NB4 (cell line): ENCODE measurements around the gene SERPINB12.

ENCODE experiments used
- DNase-seq: peaks from one replicate; pipeline ENCODE4 v3.0.0; 2010; ENCODE audit warnings: low read depth
- H3K4me3 ChIP-seq: one replicate; pipeline ENCODE4 v1.5.1; 2011; ENCODE audit warnings: mild to moderate bottlenecking, low read depth, low read length, moderate library complexity
- MYC ChIP-seq: IDR thresholded peaks from 2 replicates; pipeline ENCODE4 v1.6.1; 2011; ENCODE audit warnings: low read depth, low read length
- POLR2A ChIP-seq: IDR thresholded peaks from 2 replicates; pipeline ENCODE4 v1.6.1; 2011; ENCODE audit warnings: mild to moderate bottlenecking; ENCODE audit not compliant: insufficient read length; ENCODE audit errors: extremely low read depth
- TF ChIP-seq, protein P1 (sequence below): IDR thresholded peaks from one replicate; pipeline ENCODE4 v1.5.1; 2012; ENCODE audit warnings: low read depth, low read length
- TF ChIP-seq, protein P2 (sequence below): IDR thresholded peaks from 2 replicates; pipeline ENCODE4 v1.6.1; 2011; ENCODE audit warnings: low read depth, low read length

The SERPINB12 gene

DNA sequence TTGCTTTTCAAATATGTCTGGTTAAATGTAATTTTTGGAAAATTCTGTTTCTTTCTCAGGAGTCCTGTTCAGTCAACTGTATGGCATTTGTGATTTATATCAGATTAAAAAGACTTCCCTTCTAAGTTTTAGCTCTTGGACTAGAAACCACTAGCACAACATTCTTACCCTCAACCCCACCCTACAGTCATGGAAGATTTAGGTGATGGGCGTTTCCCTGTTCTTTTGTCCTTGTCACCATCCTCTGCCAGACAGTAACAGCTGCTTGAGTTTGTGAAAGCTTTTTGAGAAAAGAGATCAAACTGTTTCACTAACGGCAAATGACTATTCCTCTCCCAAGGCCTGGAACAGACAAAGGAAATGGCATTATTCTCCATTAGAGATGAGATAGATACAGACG lies 33.6 kb upstream of the SERPINB12 start:
- no peak overlapping the region for H3K4me3 ChIP-seq
- DNase-seq: no peak
- TF ChIP-seq POLR2A (no peak), MYC (no peak)
- TF ChIP-seq, protein P1, sequence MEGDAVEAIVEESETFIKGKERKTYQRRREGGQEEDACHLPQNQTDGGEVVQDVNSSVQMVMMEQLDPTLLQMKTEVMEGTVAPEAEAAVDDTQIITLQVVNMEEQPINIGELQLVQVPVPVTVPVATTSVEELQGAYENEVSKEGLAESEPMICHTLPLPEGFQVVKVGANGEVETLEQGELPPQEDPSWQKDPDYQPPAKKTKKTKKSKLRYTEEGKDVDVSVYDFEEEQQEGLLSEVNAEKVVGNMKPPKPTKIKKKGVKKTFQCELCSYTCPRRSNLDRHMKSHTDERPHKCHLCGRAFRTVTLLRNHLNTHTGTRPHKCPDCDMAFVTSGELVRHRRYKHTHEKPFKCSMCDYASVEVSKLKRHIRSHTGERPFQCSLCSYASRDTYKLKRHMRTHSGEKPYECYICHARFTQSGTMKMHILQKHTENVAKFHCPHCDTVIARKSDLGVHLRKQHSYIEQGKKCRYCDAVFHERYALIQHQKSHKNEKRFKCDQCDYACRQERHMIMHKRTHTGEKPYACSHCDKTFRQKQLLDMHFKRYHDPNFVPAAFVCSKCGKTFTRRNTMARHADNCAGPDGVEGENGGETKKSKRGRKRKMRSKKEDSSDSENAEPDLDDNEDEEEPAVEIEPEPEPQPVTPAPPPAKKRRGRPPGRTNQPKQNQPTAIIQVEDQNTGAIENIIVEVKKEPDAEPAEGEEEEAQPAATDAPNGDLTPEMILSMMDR: no peak
- TF ChIP-seq, protein P2, sequence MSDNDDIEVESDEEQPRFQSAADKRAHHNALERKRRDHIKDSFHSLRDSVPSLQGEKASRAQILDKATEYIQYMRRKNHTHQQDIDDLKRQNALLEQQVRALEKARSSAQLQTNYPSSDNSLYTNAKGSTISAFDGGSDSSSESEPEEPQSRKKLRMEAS: no peak

DNA sequence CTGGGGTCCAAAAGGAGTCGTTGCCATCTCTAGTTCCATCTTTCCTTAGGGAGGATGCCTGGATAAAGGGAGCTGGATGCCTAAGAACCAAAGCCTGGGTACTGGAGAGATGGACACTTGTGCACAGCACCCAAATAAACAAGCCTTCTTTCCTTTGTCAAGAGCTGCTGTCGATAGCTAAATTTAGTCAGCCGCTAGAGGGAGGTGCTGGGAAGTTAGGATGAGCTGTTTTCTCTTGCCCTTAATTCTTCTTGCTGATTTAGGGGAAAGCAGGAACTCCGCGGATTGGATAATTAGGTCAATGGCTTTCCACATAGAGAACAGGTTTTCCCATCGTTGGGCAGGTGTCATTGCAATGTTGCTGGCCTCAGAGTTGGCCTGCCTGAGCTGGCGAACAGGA lies 30.9 kb upstream of the SERPINB12 start:
- TF ChIP-seq MYC: no peak
- TF ChIP-seq, protein P2: no peak
- TF ChIP-seq POLR2A: no peak
- TF ChIP-seq, protein P1: no peak
- DNase-seq: no peak
- no peak overlapping the region for H3K4me3 ChIP-seq

DNA sequence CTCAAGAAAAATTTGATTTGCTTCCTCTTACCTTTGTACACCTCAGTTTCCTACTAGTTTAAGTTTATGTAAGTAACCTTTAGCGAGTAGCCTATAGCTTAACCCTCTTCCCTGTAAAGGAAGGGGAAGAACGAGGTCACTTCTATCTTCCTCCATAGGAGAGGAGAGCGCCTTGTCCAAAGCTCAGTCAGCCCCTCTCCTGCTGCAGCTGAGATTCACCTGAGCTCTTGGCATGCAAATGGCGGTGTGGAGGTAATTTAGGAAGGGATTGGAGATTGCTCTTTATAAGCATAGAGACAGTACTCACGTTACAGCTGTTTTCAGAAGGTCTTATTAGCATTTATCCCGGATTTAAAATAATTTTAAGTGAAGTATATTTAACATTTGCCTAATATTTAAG lies 27.8 kb upstream of the SERPINB12 start:
- no peak overlapping the region for H3K4me3 ChIP-seq
- no peak for TF ChIP-seq POLR2A
- TF ChIP-seq, protein P2: no peak
- no peak for TF ChIP-seq MYC
- no peak for DNase-seq

DNA sequence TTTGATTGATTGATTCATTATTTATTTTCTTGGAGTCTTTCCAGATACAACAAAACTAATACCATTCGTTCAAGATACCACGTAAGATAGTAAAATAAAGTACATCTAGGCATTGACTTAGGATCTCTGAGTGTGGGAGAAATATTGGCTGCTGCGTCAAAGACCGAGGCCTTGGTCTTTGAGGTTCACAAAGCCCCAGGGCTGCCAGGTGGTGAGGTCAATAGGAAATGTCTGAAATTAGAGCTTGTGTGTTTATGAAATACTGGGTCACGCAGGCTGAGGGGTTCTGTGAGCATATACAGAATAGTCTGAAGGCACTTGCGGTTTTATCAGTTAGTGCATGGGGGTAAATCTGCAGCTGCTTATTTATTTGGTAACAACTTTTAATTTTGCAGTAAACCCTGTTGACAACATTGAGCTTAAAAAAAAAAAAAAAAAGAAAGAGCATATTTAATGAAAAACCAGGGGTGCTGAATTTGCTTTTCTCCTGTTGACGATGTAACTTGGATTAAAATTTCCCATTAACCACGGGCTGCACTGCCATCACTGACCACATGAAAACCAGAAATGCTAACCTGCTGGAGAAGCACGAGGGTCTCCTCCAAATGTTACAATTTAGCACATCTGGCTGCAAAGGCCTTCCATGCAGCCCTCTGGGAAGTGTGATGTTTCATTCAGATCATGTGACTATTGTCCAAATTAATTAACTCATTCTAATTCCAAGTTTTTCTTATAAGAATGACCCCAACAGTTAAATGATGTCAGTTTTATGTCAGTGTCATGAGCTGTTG lies 27.1 kb upstream of the SERPINB12 start:
- H3K4me3 ChIP-seq: no peak overlapping the region
- peak; percentile 6 for DNase-seq
- TF ChIP-seq, protein P2: no peak
- TF ChIP-seq MYC (no peak), POLR2A (no peak)
- TF ChIP-seq, protein P1: no peak

DNA sequence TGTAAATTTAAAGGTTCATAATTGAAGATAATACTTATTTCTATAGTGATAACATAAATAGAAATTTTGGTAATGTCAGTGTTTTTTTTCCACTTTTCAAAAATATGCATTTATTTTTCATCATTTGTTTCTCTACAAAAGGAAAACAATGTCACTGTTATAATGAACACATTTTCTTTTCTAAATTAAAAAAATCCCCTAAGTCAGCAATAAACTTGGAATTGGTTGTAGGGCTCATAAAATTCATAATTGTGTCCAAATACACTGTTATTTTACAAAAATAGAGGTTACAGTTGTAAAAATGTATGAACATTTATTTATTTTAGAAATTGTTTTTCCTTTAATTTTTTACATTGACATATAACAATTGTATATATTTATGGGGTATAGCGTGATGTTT lies 26.4 kb upstream of the SERPINB12 start:
- H3K4me3 ChIP-seq: no peak overlapping the region
- TF ChIP-seq MYC (no peak), POLR2A (no peak)
- TF ChIP-seq, protein P2: no peak
- TF ChIP-seq, protein P1: no peak
- no peak for DNase-seq

DNA sequence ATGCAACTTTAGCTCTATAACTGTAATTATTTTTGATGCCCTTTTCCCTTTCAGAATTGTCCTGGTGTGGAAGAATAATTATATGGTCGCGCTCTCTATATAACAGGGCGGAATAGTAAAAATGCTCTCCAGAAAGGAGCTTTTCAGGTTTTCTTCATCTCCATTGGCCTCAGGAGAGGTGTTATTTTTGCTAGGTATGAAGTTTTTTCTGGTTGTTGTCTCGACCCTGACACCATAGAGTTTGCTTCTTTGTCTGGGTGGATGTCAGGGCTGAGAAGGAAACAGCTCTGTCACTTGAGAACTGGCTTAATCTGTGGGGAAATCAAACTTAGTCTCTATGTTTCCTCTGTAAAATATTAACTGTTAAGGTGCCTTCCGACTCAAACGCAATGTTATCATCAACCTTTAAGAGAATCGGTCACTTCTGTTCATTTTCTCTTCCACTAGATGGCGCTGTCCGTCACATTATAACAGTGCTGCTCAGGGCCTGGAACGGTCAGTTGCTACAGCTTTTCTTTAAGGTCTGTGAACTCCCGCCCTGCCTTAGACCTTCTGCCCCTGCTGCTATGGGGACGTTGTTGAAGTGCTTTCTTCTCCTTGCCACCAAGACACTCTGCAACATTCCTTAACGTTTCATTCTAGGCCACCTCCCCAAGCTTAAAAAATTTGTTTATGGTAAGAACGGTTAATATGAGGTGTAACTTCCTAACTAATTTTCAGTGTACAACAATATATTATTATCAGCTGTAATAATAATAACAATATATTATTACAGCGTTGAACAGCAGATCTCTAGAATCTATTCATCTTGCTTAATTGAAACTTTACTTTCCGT lies 23.8 kb upstream of the SERPINB12 start:
- no peak for TF ChIP-seq POLR2A
- TF ChIP-seq, protein P1: peak; percentile 57
- peak; percentile 83 for DNase-seq
- H3K4me3 ChIP-seq: no peak overlapping the region
